Peyer's patch (tissue), 4 donors: ENCODE data around the gene SPATC1L.

Experiments used
- POLR2A ChIP-seq, 2 donors: fragments of 450-650 bp; IDR thresholded peaks; one replicate each; pipeline ENCODE4 v1.5.1; 2017; ENCODE audit warnings: antibody characterized with exemption in 2 of 2, mild to moderate bottlenecking in 2 of 2, moderate library complexity in 2 of 2
- TF ChIP-seq, protein P1 (sequence below), 6 experiments: fragments of 450-650 bp in 4 of 6; fragments of 200-600 bp in 2 of 6; sonication (generic) in 1 of 6; IDR thresholded peaks; one replicate each; pipeline ENCODE4 v1.5.1; 2017 to 2019; ENCODE audit warnings: antibody characterized with exemption in 6 of 6, mild to moderate bottlenecking in 3 of 6, moderate library complexity in 1 of 6

DNA sequence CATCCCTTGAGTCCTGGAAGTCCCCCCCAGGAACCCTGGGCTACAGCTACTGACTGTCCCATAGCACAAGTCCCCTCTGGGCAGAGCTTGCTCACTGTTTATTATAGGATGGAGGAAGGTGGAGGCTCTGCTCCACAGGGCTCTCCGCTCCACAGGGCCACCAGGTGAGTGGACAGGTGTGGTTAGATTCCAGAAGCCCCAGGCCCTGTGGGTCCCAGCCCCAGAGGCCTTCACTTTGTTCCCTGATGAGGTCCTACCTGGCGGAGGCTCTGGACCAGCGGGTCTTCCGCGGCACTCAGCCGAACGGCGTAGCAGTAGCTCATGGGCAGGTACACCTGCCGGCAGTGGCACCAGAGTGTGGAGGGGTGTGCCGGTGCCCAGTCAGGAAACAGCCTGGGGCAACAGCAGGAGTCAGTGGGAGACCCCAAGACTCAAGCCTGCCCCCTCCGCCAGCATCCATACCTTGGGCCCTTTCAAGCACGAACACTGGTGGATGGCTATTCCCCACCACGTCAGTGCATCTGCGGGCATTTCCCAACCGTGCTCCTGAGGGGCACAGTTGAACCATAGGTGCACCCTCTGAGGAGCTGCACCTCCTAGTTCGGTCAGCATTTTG is 32.0 kb upstream of the SPATC1L start:
- TF ChIP-seq, protein P1, sequence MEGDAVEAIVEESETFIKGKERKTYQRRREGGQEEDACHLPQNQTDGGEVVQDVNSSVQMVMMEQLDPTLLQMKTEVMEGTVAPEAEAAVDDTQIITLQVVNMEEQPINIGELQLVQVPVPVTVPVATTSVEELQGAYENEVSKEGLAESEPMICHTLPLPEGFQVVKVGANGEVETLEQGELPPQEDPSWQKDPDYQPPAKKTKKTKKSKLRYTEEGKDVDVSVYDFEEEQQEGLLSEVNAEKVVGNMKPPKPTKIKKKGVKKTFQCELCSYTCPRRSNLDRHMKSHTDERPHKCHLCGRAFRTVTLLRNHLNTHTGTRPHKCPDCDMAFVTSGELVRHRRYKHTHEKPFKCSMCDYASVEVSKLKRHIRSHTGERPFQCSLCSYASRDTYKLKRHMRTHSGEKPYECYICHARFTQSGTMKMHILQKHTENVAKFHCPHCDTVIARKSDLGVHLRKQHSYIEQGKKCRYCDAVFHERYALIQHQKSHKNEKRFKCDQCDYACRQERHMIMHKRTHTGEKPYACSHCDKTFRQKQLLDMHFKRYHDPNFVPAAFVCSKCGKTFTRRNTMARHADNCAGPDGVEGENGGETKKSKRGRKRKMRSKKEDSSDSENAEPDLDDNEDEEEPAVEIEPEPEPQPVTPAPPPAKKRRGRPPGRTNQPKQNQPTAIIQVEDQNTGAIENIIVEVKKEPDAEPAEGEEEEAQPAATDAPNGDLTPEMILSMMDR (IDR thresholded peaks at IDR 0.05): no peak
- TF ChIP-seq POLR2A (IDR thresholded peaks at IDR 0.05): no peak
